ENCODE measurements around the gene PRICKLE1.

PRICKLE1 gene

GRCh38 chr12:42588524-42589464, 752 bp downstream of the PRICKLE1 start:
- DNase-seq (ENCODE audit: low read depth in 2 of 2), result no peak

- no peak for DNase-seq (ENCODE audit: low read depth in 2 of 2)
These were observed 1.7 kb downstream of the PRICKLE1 start for GRCh38 chr12:42587601-42588523.

GRCh38 chr12:42586268-42586667, 3.3 kb downstream of the PRICKLE1 start:
- no peak for DNase-seq (ENCODE audit: low read depth in 2 of 2)

GRCh38 chr12:42585841-42586216, 3.7 kb downstream of the PRICKLE1 start:
- DNase-seq (ENCODE audit: low read depth in 2 of 2), result no peak

- no peak for DNase-seq (ENCODE audit: low read depth in 2 of 2)
These were observed 4.2 kb downstream of the PRICKLE1 start for GRCh38 chr12:42585154-42585840.

GRCh38 chr12:42584651-42585111, 4.9 kb downstream of the PRICKLE1 start:
- DNase-seq (ENCODE audit: low read depth in 2 of 2), result no peak

GRCh38 chr12:42583016-42583415, 6.5 kb downstream of the PRICKLE1 start:
- DNase-seq (ENCODE audit: low read depth in 2 of 2), result no peak

GRCh38 chr12:42582498-42582897, 7.0 kb downstream of the PRICKLE1 start:
- no peak for DNase-seq (ENCODE audit: low read depth in 2 of 2)

- peak in 1 of 2 experiments; percentile 15 for DNase-seq (ENCODE audit: low read depth in 2 of 2)
These were observed 7.5 kb downstream of the PRICKLE1 start for GRCh38 chr12:42582050-42582449.

GRCh38 chr12:42576374-42576773, 13.2 kb downstream of the PRICKLE1 start:
- no peak for DNase-seq (ENCODE audit: low read depth in 2 of 2)

GRCh38 chr12:42575717-42576116, 13.8 kb downstream of the PRICKLE1 start:
- no peak for DNase-seq (ENCODE audit: low read depth in 2 of 2)

GRCh38 chr12:42574851-42575266, 14.7 kb downstream of the PRICKLE1 start:
- no peak for DNase-seq (ENCODE audit: low read depth in 2 of 2)

- no peak for DNase-seq (ENCODE audit: low read depth in 2 of 2)
These were observed 18.1 kb downstream of the PRICKLE1 start for GRCh38 chr12:42571327-42572009.

- DNase-seq (ENCODE audit: low read depth in 2 of 2), result no peak
These were observed 19.5 kb downstream of the PRICKLE1 start for GRCh38 chr12:42570076-42570475.

- peak in 1 of 2 experiments; percentile 32 for DNase-seq (ENCODE audit: low read depth in 2 of 2)
These were observed 20.3 kb downstream of the PRICKLE1 start for GRCh38 chr12:42568952-42569915.

GRCh38 chr12:42565633-42566032, 23.9 kb downstream of the PRICKLE1 start:
- DNase-seq (ENCODE audit: low read depth in 2 of 2), result no peak

- no peak for DNase-seq (ENCODE audit: low read depth in 2 of 2)
These were observed 24.6 kb downstream of the PRICKLE1 start for GRCh38 chr12:42564996-42565395.

- DNase-seq (ENCODE audit: low read depth in 2 of 2), result peak; percentile 51 to 52
These were observed 25.0 kb downstream of the PRICKLE1 start for GRCh38 chr12:42564556-42564955.

- DNase-seq (ENCODE audit: low read depth in 2 of 2), result no peak
These were observed 28.6 kb downstream of the PRICKLE1 start for GRCh38 chr12:42560977-42561376.
